Subcutaneous adipose tissue (tissue), 4 donors: ENCODE measurements around the gene GCSH. TPM values are rescaled to one million over a fixed set of nuclear protein-coding genes. Genes with fewer than 3 reads are reported as not detected.

Experiments
- total RNA-seq, 4 donors: library from RNA; depleted of rRNA; stranded (reverse); fragments of >200 nt; gene quantifications; one replicate each; pipeline ENCODE4 v1.1.0, GENCODE V29; 2016
- TF ChIP-seq, protein P1 (sequence below): fragments of 450-650 bp; IDR thresholded peaks from one replicate; pipeline ENCODE4 v1.5.1; 2016; ENCODE audit warnings: low read depth, mild to moderate bottlenecking, control low read depth, antibody characterized with exemption, moderate library complexity

GCSH gene
- 10 to 100 TPM; 22.8 to 57.1 (median 41.5) TPM for total RNA-seq

DNA sequence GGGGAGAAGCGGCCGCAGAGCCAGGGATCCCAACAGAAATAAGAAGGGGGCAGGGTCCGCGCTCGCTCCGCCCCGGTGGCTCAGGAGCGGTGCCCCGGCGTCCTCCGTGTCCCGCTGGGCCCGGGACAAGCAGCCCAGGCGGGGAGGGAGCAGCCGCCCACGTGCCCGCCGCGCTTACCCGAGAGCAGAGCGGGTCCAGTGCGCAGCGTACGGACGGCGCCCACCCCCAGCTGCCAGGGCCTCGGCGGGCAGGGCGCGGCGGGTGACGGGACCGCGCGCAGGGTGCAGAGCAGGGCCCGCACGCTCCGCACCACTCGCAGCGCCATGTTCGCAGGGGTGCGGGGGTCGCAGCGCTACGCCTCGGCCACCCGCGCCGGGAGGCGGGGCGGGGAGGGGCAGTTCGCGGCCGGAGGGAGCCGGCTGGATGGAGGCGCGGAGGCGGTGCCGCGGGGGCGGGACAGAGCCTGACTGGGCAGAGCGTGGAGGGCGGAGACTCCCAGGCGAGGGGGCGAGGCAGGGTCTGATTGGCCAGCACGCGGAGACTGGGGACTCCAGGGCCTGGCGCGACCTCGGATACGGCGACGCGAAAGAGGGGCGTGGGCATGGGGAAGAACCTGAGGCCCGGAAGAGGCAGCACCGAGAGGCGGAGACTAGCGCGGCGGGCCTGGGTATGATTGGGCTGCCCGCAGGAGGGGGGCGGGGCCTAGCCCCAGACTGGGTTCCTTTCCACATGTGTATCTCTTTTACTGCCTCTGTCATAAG, at the start of gene GCSH:
Gene GCSH, minus strand, starts transcription at position 443 of the 762 bp plus-strand sequence. Its CDS starts 117 bp downstream, at position 326.
- TF ChIP-seq, protein P1, sequence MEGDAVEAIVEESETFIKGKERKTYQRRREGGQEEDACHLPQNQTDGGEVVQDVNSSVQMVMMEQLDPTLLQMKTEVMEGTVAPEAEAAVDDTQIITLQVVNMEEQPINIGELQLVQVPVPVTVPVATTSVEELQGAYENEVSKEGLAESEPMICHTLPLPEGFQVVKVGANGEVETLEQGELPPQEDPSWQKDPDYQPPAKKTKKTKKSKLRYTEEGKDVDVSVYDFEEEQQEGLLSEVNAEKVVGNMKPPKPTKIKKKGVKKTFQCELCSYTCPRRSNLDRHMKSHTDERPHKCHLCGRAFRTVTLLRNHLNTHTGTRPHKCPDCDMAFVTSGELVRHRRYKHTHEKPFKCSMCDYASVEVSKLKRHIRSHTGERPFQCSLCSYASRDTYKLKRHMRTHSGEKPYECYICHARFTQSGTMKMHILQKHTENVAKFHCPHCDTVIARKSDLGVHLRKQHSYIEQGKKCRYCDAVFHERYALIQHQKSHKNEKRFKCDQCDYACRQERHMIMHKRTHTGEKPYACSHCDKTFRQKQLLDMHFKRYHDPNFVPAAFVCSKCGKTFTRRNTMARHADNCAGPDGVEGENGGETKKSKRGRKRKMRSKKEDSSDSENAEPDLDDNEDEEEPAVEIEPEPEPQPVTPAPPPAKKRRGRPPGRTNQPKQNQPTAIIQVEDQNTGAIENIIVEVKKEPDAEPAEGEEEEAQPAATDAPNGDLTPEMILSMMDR, result no peak

DNA sequence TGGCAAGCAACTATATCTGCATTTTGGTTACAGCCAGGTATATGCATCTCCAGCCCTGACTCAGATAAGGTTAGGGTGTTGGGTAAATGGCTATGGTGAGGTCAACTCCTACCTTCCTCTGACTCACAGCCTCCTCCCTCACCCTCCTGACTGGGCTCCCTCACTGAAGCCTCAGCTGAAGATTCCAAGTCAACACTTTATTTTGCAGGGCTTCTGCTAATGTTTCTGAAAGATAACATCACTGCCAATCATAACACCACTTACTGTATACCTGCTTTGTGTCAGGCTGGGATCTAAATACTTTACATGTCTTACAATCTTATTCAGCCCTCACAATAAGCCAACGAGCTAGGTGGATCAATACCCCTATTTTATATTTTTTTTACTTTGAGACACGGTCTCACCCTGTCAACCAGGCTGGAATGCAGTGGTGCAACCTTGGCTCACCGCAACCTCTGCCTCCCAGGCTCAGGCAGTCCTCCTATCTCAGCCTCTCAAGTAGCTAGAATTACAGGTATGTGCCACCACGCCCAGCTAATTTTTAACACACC, 47.8 kb upstream of the GCSH start:
- TF ChIP-seq, protein P1, result no peak

DNA sequence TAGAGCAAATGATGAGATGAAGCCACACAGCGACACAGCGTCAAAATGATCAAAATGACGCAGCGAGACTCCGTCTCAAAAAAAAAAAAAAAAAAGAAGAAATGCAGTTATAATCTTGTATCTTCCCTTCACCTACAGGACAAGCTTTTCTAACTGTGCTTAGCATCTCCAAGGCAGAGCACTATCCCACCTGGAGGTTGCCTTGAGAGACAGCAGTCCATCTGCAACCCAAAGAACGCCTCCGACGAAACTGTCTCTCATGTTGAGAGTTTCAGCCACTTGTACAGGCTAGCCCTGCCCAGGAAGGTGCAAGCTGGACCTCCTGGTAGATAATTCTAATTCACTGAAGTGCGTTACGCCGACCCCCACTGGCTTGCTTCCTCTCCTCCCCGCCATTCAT, 46.7 kb upstream of the GCSH start:
- TF ChIP-seq, protein P1, result no peak

DNA sequence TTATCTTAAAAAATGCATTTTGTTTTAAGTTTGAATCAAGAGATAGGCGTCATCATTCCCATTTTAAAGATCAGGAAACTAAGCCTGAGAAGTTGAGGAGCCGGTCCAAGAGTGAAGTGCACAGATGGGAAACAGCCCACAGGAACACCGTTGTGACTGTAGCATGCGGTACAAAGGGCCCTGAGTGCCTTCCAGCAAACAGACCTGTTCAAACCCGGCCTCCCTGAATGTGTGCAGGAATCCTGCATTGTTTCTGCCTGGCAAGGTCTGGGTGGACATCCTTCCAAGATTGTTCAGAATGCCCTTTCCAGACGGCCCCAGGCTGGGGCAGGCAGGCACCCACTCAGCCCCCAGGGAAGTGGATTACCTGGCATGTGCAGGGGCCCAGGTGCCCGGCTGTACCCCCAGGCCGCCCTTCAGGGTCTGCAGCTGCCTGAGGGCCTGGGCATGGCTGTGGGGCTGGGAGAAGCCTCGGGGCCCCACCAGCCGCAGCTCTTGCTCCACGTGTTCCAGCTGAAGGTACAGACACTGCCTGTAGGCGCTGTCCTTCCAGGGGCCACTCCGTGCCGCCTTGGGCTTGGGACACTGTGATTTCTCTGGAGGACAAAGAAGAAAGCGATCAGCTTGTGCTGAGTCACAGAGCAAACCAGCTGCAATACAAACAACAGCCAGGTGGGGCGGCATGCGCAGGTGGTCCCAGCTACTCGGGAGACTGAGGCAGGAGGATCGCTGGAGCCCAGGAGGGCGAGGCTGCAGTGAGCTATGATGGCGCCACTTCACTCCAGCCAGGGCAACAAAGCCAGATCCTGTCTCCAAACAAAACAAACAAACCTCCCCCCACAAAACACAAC, 45.0 kb upstream of the GCSH start:
- TF ChIP-seq, protein P1, result no peak

DNA sequence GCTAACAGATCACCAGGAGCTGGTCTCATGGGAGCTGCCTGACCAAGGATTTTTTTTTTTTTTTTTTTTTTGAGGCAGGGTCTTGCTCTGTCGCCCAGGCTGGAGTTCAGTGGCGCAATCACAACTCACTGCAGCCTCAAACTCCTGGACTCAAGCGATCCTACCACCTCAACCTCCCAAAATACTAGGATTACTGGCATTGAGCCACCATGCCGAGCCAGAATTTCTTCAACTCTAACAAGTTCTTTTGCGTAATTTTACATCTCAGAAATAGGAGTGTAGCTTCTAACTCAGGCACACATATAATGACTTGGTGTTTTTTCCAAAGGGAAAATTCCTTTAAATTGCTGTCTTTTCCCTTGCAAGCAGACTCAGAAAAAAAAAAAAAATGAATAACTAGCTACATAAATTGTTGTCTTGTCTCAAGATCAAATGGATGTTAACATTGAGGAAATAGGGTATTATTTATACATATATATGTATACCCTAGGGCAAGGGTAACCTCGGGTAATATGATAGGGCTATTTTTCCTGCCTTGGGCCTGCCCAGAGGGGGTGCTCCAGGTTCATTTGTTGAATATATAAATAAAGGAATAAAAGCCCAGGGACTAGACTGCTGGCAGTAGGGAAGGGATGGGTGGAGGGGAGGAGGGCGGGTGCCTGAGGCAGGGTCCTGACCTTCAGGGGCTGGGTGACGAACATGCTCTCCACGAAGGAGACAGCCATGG, 42.8 kb upstream of the GCSH start:
- TF ChIP-seq, protein P1, result no peak

GRCh38 chr16:81137754-81138153, 41.6 kb upstream of the GCSH start:
- TF ChIP-seq, protein P1, result no peak
